OCI-LY7 (cell line): ENCODE data around the gene PC.

ENCODE experiments used
- CTCF ChIP-seq: fragments of 200-600 bp; sonication (generic); conservative IDR thresholded peaks from 2 replicates; pipeline ENCODE4 v1.5.1; 2014; ENCODE audit warnings: mild to moderate bottlenecking, antibody characterized with exemption, low read length, moderate library complexity, mixed read lengths
- EZH2phosphoT487 ChIP-seq: fragments of 200-600 bp; sonication (generic); IDR thresholded peaks from 2 replicates; pipeline ENCODE4 v1.6.1; 2018; ENCODE audit warnings: low read depth, borderline replicate concordance, mild to moderate bottlenecking, mixed run types, antibody characterized with exemption, low read length, moderate library complexity, mixed read lengths

GRCh38 chr11:66894141-66894540 is 64.0 kb downstream of the PC start:
- TF ChIP-seq CTCF = no peak
- no peak for TF ChIP-seq EZH2phosphoT487
